Epithelial cell of proximal tubule (primary cell): ENCODE measurements around the gene FURIN. TPM values are rescaled to one million over a fixed set of nuclear protein-coding genes. Genes with fewer than 3 reads are reported as not detected.
A peak's percentile ranks its signal among the peaks of the same experiment; 100 is the strongest.

Experiments used
- DNase-seq: peaks from one replicate; pipeline ENCODE4 v3.0.0-alpha.2; 2011; ENCODE audit warnings: low read depth
- H3K4me3 ChIP-seq: 2 replicates; pipeline ENCODE4 v1.5.1; 2011; ENCODE audit warnings: low read depth, mild to moderate bottlenecking, low read length
- total RNA-seq: library from RNA; depleted of rRNA; stranded (reverse); fragments of >200 nt; gene quantifications from 2 replicates; pipeline ENCODE4 v1.2.3, GENCODE V29; 2015
- TF ChIP-seq, protein P1 (sequence below): conservative IDR thresholded peaks from 2 replicates; pipeline ENCODE4 v1.5.1; 2012; ENCODE audit warnings: low read depth, mild to moderate bottlenecking, low read length

Gene FURIN
- total RNA-seq, 1 donor from 2014 or later: 91.0 TPM

DNA sequence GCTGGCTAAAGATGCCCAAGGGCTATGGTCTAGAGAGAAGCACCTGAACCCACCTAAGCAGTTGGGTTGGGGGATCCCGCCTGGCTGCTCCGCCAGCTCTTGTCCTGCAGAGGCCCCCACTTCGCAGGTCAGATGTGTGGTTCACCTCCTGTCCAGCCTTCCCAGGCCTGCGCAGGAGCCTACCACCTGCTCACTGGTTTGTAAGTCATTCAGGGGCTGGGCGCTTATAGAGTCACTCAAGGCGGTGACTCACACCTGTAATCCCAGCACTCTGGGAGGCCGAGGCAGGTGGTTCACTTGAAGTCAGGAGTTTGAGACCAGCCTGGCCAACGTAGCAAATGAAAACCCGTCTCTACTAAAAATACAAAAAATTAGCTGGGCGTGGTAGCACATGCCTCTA lies 3.9 kb upstream of the FURIN start:
- TF ChIP-seq, protein P1, sequence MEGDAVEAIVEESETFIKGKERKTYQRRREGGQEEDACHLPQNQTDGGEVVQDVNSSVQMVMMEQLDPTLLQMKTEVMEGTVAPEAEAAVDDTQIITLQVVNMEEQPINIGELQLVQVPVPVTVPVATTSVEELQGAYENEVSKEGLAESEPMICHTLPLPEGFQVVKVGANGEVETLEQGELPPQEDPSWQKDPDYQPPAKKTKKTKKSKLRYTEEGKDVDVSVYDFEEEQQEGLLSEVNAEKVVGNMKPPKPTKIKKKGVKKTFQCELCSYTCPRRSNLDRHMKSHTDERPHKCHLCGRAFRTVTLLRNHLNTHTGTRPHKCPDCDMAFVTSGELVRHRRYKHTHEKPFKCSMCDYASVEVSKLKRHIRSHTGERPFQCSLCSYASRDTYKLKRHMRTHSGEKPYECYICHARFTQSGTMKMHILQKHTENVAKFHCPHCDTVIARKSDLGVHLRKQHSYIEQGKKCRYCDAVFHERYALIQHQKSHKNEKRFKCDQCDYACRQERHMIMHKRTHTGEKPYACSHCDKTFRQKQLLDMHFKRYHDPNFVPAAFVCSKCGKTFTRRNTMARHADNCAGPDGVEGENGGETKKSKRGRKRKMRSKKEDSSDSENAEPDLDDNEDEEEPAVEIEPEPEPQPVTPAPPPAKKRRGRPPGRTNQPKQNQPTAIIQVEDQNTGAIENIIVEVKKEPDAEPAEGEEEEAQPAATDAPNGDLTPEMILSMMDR: no peak
- DNase-seq: no peak

DNA sequence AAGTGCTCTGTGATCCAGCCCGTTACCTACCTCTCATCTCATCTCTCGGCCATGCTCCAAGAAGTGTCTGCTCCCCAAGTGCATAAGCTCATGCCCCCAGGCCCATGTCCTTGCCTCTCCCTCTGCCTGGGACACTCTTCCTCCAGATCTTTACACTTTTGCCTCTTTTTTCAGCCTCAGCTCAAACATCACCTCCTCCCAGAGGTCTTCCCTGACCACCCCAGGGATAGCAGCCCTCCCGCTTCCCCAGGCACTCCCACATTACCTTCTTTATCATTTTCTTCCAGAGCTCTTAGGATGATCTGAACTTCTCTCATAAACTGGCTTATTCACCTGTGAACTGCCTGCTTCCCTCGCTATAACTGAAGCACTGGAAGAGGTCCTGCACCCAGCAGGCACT lies 2.7 kb upstream of the FURIN start:
- TF ChIP-seq, protein P1: no peak
- no peak for DNase-seq
- no peak overlapping the region for H3K4me3 ChIP-seq

More for the DNA sequence above, 3.9 kb upstream of the FURIN start:
- H3K4me3 ChIP-seq: no peak overlapping the region

DNA sequence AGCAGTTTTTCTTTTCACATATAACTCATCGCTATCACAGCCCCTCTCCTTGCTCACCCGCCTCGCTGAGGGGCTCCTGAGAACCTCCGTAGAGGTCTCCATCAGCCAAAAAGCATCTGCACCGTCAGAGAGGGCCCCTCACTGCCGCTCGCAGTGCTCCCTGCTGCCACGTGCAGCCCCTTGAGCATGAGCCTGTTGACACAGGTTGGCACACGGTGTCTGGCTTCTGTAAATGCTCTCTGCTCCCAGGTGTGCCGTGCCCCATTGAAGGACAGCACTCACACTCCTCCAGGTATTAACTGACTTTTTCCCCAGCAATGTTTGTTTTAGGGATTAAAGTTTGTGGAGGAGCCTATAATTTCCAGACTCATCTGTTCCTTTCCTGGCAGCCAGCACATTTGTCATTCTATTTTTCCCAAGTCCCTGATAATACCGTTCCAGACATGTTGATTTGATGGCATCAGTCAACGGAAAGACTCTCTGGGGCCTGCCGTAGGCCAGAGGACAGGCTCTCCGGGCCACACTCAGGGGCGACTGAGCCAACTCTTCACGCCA lies 2.1 kb upstream of the FURIN start:
- DNase-seq: no peak
- no peak overlapping the region for H3K4me3 ChIP-seq
- TF ChIP-seq, protein P1: no peak

DNA sequence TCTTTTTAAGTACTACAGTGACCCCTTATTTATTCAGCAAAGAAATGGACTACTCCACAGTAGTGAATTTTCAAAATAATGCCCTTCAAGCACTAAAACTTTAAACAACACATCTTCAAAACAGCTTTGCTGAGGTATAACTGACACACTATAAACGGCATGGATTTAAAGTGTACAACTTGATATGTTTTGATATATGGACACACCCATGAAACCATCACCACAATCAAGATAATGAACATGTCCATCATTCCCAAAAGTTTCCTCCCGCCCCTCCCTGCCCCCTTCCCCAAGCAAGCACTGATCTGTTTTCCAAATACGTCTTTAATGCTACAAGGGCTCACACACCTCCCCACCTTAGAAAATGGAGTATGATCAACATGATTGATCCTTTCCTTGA lies 1.6 kb upstream of the FURIN start:
- TF ChIP-seq, protein P1: no peak
- no peak overlapping the region for H3K4me3 ChIP-seq
- no peak for DNase-seq

DNA sequence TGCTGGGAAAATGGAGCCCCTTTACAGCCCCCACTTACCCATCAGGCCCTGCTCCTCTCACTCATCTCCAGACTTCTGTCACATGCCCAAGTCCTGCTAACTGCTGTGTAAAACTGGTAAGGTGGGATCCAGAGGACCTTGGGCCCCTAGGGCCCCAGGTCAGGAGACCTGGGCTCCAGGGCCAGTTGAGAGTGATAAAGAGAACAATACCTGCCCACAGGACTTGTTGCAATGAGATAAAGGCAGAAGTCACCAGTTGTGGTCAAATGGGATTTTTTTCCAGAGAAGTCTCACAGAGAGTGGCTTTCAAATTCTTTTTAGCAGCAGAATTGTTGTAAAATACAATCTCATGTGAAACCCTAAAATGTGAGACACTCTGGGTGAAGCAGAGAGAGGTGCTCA lies 753 bp downstream of the FURIN start:
- no peak for DNase-seq
- H3K4me3 ChIP-seq: no peak overlapping the region
- TF ChIP-seq, protein P1: no peak

DNA sequence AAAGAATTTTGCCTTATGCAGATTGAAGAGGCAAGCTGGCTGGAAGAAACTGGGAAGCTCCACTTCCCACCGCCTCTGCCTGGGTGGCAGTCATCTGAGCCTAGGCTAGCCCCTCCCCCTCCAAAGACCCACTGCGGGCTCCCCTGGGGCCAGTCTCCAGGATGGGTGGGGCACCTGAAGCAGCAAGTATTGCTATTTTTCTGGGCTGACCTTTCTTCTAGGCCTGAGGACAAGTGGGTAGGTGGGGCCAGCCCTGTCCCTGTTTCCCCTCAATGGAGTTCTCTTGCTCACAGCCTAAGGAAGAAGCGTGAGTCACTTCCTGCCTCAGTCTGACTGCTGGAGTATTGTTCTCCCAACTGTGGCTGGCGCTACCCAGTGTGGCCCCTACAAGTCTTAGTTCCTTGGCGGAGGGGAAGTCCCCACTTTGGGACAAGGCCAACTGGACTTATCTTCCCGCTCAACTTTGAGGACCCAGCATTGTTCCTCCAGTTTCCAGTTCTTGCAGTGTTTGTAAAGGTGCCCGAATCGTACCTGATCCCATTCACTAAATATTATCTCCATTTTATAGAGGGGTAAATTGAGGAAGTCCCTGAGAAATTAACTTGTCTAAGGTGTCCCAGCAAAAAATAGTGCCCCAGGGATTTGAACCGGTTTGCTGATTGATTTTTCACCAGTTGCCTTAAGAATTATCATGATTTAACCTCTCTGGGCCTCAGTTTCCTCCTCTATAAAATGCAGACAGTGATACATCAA lies 1.4 kb downstream of the FURIN start:
- peak; percentile 40 for DNase-seq
- TF ChIP-seq, protein P1: no peak
- peak overlapping the region; percentile 83 for H3K4me3 ChIP-seq
